HL-60 (cell line): ENCODE results near the gene FBLL1.

Experiments used
- CTCF ChIP-seq: IDR thresholded peaks from one replicate; pipeline ENCODE4 v1.5.1; 2011; ENCODE audit warnings: low read length, control low read depth, inconsistent platforms; ENCODE audit not compliant: insufficient read depth
- TF ChIP-seq, protein P1 (sequence below): IDR thresholded peaks from 2 replicates; pipeline ENCODE4 v1.6.1; 2012; ENCODE audit warnings: low read depth; ENCODE audit not compliant: insufficient replicate concordance

- TF ChIP-seq CTCF = no peak
- TF ChIP-seq, protein P1, sequence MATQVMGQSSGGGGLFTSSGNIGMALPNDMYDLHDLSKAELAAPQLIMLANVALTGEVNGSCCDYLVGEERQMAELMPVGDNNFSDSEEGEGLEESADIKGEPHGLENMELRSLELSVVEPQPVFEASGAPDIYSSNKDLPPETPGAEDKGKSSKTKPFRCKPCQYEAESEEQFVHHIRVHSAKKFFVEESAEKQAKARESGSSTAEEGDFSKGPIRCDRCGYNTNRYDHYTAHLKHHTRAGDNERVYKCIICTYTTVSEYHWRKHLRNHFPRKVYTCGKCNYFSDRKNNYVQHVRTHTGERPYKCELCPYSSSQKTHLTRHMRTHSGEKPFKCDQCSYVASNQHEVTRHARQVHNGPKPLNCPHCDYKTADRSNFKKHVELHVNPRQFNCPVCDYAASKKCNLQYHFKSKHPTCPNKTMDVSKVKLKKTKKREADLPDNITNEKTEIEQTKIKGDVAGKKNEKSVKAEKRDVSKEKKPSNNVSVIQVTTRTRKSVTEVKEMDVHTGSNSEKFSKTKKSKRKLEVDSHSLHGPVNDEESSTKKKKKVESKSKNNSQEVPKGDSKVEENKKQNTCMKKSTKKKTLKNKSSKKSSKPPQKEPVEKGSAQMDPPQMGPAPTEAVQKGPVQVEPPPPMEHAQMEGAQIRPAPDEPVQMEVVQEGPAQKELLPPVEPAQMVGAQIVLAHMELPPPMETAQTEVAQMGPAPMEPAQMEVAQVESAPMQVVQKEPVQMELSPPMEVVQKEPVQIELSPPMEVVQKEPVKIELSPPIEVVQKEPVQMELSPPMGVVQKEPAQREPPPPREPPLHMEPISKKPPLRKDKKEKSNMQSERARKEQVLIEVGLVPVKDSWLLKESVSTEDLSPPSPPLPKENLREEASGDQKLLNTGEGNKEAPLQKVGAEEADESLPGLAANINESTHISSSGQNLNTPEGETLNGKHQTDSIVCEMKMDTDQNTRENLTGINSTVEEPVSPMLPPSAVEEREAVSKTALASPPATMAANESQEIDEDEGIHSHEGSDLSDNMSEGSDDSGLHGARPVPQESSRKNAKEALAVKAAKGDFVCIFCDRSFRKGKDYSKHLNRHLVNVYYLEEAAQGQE = no peak
Measured at GRCh38 chr5:168570490-168571328, 41.6 kb downstream of the FBLL1 start.
